ENCODE measurements around the gene ANKRD18A.

ANKRD18A gene

DNA sequence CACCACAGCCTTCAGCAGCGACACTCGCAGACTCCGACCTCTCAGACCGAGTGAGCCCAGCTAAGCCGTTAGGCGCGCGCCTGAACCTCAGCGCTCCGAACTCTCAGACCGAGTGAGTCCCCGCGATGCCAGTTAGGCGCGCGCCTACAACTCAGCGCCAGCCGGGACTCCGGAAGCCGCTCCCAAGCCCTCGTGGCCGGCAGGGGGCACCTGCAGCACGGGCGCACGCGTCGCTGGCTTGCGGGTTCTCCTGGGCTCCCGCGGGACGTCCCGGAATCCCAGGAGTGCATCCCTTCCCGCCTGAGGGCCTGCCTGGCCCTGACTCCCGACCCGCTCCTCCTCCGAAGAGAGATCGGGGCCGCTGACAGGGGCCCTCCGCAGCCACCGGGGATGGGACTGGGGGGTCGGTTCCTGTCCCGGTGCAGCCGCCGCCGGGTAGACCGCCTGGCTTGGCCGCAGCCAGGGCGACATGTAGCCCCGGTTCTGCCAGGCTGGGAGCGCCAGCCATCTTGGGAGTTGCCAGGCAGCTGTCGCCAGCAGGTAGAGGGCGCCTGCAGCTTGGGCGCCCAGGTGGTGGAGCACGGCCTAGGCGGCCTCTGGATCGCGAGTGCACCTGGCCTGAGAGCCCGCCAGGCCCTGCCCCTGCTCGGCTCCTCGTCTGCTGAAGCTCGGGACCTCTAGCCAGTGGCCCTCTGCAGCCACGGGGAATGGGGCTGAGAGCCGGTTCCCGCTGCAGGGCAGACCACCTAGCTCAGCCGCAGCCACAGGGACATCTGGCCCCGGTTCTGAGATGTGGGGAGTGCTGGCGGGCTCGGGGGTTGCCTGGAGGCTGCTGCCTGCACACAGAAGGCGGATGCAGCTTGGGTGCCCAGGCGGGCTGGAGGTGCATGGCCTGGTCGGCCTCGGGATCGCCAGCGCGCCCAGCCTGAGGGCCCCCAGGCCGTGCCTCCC, at the start of gene ANKRD18A:
ANKRD18A (minus strand) TSS at position 114 of the 951 bp plus-strand sequence. CDS start 311 bp downstream, outside the sequence.
- DNase-seq = peak; percentile 44

DNA sequence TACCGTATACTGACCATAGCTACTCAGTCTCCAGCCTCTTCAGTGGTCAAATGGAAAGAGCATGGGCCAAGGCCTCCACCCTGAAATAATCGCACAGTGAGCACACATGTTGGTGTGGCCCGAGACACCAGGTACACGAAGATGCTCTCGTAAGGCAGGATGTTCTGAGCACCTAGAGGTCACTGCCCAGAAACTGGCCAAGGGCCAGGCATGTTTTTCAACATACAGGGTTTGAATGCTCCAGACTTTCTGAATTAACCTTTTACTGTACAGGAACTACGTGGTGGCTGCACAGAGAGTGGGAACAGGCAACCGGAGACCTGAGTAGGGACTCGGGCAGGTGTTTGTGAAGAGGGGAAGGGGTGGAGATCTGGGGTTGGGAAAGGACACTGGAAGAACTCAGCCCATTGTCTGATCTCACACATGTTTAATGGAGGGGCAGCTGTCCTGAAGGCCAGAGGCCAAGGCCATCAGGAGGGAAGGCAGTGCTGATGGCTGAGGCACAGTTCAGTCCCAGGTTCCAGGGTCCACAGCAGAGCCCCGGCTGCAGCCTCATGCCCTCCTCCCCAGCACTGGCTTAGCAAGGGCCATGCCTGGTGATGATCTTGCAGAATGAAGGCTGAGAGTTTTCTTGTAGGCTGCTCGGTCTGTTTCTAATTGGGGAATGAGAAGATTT, 48.5 kb upstream of the ANKRD18A start:
- no peak for DNase-seq

DNA sequence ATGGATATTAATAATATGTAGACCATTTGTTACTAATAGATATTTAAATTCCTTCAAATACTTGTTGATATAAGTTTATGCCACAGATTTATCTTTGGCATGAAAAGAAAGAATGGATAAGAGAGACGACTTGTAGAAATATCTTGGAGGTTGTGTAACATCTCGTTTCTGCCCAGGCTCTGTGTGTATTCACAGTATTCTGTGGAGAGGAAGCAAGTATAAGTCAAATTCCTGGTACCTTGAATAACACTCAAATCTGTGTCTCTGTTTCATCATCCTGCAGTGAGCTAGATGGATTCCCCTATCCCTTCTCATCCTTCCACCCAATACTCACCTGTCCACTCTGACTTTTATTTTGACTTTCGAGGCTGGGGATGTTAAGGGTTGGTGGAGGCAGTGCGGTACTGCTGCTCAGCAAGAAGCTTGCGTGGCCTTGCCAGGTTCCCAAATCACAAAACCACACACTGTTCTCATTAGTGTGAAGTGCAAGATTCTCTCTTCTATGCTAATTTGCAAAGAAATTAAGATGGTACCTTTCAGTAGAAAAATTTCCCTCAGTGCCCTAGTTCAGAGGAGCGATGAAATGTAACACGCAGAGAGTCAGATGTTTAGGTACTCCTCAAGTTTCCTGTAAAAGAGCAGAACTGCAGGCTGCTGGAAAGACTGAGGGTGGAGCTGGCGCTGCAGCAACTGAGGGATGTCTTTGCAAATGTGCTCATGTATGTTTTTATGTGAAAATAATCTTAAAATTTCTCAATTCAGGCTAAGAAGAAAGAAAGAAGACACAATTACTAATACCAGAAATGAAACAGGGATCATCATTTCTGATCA, 42.6 kb upstream of the ANKRD18A start:
- DNase-seq = no peak

DNA sequence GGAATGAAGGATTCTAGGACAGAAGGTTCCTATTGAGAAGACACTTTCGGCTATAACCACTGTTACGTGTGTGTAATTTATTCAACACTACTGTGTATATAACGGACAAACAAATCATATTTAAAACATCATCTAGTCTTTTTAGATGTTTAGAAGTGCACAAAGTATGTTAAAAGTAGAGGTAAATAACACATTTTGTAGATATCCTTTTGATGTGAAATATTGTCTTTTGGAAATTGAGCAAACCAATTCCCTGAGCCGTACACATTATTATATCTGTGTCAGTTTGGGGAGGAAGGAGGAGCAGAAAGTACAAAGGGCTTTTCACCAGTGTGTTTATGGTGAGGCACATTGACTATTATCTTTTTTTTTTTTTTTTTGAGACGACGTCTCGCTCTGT, 39.1 kb upstream of the ANKRD18A start:
- DNase-seq = no peak

DNA sequence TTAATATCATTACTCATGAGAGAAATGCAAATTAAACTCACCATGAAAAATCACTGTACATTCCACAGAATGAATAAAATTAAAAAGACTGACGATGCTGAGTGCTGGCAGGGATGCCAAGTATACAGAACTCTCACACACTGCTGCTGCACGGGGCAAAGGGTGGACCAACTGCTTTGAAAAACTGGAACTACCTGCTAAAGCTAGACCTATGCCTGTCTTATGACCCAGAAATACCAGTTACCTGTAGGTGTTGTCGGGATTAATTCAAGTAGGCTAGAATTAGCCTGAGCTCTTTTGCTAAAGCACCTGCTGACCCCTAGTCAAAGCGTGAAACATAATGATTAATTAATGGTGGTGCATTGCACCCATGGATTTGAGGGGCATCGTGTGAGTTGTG, 36.5 kb upstream of the ANKRD18A start:
- DNase-seq = no peak

DNA sequence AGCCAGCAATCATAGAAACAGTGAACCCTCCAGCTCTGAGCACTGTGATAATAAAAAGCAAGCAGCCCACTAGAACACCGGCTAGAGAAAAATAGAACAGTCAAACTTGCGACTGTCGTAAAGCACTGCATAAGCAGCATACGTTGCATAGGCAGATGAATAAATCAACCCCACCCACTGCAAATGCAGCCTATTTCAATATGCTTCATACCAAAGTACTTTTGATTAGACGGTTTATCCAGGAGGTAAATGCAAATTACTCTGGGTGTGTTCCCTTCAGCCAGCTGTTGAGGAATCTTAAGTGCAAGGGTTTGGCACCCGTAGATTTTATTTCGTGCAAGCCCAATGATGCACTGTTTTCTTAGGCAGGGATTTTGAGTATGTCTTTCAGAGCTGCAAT, 32.1 kb upstream of the ANKRD18A start:
- DNase-seq = no peak

DNA sequence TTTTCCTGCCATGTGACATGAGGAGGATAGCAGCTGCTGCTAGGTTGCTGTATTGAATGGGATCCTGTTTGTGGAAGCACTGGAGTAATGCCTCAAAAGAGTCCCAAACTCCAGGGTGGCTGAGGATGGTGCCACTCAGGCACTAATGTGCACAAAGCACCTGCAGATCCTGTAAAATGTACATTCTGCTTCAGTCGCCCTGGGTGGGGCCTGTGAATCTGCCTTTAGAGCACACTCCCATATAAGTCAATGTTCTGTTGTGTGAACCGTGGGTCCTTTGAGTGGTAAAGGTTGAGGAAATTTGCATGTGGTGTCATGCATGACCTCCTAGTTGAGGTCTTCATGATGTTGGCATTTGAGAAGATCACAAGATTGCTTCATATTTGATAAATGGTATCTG, 31.6 kb upstream of the ANKRD18A start:
- no peak for DNase-seq

DNA sequence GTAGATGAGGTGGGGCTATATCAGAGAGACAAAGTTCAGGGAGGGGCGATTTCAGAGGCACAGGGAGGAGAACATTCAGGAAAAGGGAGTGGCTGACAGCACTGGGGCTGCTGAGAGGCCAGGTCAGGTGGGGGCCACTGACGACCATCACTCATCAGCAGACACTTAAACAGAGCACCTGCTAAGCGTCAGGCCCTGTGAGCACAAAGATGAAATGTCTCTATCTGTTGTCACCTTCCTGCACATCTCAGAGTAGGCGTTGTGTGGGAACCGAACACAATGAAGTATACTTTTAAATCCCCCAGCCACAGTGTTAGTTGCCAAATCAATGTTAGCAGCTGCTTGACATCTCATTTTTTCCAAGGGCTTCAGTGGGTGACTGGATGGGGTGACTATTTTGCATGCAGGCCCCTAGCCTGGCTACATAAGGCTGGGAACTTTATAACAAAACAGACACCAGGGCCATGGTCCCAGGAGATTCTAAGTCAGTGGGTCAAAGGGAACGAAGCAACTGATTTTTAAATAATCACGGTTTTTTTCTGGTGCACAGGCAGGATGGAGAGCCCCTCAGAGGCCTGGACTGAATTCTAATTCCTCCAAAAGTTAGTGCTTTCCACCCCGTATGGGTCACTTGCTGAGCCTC, 31.1 kb upstream of the ANKRD18A start:
- no peak for DNase-seq

DNA sequence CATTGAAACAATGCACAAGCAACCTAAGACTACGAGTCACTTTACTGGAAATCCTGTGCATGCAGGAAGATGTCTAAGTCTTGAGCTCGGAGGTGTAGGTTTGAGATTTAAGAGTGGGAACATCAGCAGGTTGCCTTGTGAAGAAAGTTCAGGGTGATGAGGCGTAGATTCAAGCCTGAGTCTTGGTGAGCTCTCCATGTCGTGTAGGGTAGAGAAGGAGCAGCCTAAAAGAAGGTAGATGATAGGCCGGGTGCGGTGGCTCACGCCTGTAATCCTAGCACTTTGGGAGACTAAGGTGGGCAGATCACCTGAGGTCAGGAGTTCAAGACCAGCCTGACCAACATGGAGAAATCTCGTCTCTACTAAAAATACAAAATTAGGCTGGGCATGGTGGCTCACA, 30.2 kb upstream of the ANKRD18A start:
- no peak for DNase-seq

DNA sequence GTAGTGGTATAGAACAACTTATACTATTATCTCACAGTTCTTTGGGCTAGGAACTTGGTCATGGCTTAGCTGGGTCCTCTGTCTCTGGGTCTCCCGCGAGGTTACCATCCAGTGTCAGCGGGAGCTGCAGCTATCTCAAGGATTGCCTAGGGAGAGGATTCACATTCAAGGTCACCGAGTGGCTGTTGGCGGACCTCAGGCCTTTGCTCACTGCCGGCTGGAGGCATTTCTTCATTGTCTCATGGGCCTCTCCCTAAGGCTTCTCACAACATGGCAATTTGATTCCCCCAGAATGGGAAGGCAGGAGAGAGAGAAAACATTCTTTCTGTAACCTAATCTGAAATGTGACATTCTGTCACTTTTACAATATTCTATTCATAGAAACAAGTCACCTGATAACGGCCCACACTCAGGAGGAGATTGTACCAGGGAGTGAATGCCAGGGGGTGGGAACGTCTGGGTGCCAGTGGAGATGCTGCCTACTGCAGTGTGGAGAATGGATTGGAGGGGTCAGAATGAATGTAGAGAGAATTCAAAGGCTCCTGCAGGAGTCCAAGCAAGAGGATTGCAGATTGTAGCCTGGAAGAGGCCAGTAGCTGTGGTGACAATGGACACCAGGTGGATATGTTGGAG, 29.5 kb upstream of the ANKRD18A start:
- DNase-seq = no peak

DNA sequence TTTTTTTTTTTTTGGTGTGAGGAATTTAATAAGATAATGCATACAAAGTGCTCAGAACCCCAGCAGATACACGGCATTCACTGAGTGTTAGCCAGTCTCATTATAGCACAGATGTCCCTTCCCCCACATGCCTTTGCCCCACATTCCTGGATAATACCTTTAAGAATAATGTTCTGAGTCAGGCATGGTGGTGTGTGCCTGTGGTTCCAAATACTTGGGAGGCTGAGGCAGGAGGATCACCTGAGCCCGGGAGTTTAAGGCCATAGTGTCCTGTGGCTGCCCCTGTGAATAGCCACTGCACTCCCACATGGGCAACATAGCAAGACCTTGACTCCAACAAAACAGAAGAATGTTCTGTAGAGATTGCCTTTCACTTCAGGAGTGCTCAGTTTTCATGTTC, 24.2 kb upstream of the ANKRD18A start:
- DNase-seq = no peak

DNA sequence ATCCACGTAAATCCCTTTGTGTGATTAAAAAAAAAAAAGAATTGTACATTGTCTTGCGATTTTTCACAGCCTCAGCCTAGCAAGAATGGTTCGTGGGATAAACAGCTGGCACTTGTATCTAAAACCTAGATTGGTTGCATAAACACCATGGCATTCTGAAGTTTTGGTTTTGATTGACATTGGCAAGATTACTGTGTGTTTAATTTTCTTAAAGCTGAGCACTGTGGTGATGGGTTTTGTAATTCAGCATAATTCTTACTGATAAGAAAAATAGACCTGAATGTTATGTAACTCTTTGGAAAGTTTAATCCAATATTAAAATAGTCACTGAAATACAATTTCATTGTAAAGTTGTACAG, 23.4 kb upstream of the ANKRD18A start:
- DNase-seq = no peak

DNA sequence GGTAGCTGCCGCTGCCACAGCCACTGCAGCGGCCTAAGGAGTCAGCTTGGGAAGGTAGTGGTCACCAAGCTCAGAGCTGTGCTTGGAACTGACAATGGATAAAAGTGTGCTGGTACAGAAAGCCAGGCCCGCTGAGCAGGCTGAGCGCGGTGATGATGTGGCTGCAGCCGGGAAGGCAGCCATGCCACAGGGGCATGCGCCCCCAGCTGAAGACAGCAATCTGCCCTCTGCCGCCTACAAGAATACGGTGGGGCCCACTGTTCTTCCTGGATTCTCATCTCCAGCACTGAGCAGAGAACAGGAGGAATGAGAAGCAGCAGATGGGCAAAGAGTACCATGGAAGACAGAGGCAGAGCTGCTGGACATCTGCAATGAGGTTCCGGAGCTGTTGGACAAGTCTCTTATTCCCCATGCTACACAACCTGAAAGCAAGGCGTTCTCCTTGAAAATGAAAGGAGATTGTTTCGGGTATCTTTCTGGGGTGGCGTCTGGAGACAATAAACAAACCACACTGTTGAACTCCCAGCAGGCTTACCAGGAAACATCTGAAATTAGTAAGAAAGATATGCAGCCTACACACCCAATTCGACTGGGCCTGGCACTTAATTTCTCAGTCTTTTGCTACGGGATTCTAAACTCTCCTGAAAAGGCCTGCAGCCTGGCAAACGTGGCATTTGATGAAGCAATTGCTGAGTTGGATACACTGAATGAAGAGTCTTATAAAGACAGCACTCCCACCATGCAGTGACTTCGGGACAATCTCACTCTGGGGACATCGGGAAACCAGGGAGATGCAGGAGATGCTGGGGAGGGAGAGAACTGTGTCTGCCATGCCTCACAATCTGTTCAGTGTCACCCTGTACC, 22.8 kb upstream of the ANKRD18A start:
- no peak for DNase-seq

DNA sequence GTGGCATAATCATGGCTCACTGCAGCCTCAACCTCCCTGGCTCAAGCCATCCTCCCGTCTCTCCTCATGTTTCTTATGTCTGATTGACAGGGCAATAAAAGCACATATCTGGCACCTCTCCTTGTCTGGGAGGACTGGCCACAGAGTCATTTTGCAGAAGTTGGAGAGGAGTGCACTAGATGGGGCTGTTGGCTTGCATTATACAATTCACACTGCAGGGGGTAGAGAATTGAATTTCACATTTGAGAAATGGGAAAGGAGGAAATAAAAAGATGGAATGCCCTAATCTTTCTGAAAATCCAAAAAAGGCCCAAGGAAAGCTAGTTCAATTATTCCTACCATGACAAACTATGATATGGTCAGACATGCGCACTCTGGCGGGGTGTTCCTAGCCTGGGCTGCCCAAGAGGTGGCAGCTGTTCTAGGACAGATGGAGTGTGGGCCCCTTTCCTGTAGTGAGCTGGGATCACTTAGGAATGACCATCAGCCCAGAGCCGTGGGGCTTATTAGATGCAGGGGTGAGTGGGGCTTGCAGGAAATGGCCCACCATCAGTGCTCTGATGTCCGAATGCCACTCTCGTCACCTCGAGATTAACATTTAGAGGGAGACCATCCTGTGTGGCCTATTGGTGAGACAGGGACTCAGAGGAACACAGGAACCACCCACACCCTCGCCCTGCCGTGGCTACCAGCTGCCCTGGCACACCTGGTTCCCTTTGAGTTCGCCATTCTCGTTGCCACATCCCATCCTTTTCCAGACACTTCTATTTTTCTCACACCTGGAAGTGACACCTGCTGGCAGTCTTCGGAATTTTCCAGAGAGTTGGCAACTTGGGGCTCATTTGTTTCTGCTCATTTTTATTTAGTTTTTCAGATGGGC, 21.8 kb upstream of the ANKRD18A start:
- DNase-seq = peak; percentile 6

DNA sequence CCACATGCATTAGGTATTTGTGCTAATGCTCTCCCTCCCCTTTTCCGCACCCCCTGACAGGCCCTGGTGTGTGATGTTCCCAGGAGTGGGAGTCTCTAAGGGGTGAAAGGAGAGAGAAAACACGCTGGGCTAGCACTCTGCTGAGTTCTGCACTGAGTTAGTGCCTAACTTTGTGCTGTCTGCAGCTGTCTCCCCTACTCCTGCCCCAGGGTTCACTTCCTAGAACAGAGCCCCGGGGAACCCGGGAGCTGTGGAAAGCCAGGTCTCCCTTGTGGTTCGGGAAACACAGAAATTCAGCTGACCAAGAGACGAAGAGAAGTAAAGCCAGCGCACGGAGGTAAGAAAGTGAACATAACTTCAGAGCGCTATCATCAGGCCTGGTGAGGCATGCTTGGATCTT, 20.7 kb upstream of the ANKRD18A start:
- DNase-seq = no peak

DNA sequence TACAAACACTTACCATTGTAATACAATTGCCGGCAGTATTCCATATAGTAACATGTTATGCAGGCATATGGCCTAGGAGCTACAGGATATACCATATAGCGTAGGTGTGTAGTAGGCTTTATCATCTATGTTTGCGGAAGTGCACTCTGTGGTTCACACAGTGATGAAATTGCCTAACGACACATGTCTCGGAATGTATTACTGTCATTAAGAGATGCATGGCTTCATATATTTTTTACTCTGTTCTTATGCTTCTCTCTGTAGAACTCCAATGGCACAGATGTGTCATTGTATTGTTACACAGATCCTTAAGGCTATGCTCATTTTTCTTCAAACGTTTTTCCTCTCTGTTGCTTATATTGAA, 19.2 kb upstream of the ANKRD18A start:
- DNase-seq = no peak

DNA sequence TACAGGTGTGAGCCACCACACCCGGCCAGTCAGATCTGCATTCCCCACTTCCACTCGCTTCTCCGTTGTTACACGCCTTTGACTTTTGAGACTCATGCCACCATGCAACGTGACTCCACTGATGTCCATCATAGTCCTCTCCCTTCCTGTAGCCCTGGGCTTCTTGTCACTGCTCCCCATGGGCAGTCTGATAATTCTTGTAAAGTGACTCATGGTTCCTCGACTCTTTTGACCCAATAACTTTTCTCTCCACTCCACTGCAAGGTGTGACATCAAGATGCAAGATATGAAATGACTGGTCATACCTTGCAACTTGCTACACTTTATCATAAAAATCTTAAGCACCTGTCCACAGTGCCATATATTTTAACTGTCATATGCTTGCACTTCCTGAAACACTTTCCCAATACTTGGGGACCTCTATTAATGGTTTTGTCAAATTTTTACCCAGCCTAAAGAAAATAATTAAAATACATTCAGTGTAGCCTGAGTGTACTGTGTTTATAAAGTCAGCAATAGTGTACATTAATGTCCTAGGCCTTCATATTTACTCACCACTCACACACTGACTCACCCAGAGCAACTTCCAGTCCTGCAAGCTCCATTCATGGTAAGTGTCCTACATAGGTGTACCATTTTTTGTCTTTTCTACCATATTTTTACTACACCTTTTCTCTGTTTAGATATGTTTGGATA, 18.6 kb upstream of the ANKRD18A start:
- no peak for DNase-seq

DNA sequence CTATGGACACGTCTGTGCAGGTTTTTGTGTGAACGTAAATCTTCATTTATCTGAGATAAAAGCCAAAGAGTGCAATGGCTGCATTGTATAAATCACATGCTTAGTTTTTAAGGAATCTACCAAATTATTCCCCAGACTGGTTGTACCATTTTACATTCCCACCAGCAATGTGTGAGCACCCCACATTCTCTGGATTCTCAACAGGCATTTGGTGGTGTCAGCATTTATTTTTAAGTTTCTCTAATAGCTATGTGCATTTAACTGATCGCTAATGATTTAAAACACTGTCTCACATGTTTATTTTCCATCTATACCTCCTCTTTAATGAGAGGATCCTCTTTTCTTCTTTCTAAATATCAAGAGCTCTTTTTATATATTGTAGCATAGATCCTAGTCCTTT, 13.9 kb upstream of the ANKRD18A start:
- DNase-seq = no peak

DNA sequence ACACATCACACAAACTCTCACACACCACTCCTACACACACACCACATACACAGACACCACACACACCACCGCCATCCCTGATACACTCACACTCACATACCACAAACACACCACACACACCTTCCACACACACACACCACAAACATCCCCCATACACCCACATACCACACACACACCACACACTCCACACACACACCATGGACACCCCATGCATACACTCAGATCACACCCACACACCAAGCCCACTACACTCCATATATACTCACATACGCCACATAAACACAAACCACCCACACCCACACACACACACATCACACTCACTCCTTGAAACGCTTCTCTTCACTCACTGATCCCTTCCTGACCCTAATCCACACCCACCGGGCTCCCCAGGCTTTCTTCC, 9.1 kb upstream of the ANKRD18A start:
- no peak for DNase-seq

DNA sequence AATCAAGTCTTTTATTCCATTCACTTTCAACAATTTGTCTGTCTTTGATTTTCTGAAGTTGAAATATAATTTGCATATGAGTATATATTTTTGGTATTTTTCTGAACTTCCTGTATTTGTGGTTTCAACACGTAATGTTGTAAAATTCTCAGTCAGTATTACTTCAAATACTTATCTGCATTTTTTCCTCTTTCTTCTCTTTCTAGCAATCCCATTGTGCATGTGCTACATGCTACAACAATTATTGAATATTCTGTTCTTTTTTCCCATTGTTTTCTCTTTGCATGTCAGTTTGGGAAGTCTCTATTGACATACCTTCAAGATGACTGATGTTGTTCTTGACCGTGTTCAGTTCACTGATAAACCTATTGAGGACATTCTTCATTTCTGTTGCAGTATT, 5.6 kb upstream of the ANKRD18A start:
- DNase-seq = no peak
